GM12878 (cell line): ENCODE measurements around the gene KRTAP12-4. TPM values are rescaled to one million over a fixed set of nuclear protein-coding genes. Genes with fewer than 3 reads are reported as not detected.

ENCODE experiments used
- ATAC-seq: fragments of 200-7000 bp; cut with Tn5 transposase; 3 replicates; pipeline ENCODE4 v1.9.1; 2020; ENCODE audit warnings: mild to moderate bottlenecking, moderate library complexity
- BruUV-seq: library from RNA; stranded (reverse); fragments of 400-500 nt; replicated peaks from 2 replicates; lab custom pipeline; 2021; lab: Mats Ljungman, UMichigan
- CTCF ChIA-PET: fragments of 300-600 bp; sonication (Branson Sonifier 250); formaldehyde crosslinking; extraction: SDS; loops from one replicate; lab custom pipeline; 2021; ENCODE audit warnings: inconsistent platforms; lab: Yijun Ruan, JAX
- POLR2A ChIA-PET: fragments of 350-600 bp; formaldehyde crosslinking; extraction: SDS; loops from one replicate; lab custom pipeline; 2021; ENCODE audit warnings: inconsistent platforms; lab: Charles Lee
- RAD21 ChIA-PET: fragments of 300-600 bp; sonication (Branson Sonifier 250); formaldehyde crosslinking; loops from one replicate; lab custom pipeline; 2023; ENCODE audit warnings: antibody characterized with exemption; ENCODE audit not compliant: unreplicated experiment; lab: Charles Lee
- SMC1A ChIA-PET: fragments of 300-600 bp; sonication (Branson Sonifier 250); formaldehyde crosslinking; loops from one replicate; lab custom pipeline; 2023; ENCODE audit not compliant: unreplicated experiment, uncharacterized antibody; lab: Charles Lee
- DNase-seq: peaks from one replicate; pipeline ENCODE4 v3.0.0-alpha.2; 2011; ENCODE audit warnings: low read depth, low spot score
- FAIRE-seq: peaks from 3 replicates; lab custom pipeline; 2011; peaks lifted over from hg19 to GRCh38; lab: Jason Lieb, UNC
- H2AFZ ChIP-seq: 2 replicates; pipeline ENCODE4 v1.6.0; 2011; ENCODE audit warnings: low read depth, low read length, control low read depth; ENCODE audit not compliant: control insufficient read depth
- H3K27ac ChIP-seq: 2 replicates; pipeline ENCODE4 v1.5.1; 2011; ENCODE audit warnings: control low read depth; ENCODE audit not compliant: control insufficient read depth, insufficient read depth
- H3K27me3 ChIP-seq, 2 experiments: replicated peaks in 1 of 2; 2 replicates each; pipeline versions ENCODE4 v1.6.0 to v1.6.1; 2011; ENCODE audit warnings: low read length in 1 of 2; ENCODE audit not compliant: control insufficient read depth in 2 of 2, insufficient read depth in 2 of 2
- H3K36me3 ChIP-seq, 2 experiments: 2 replicates each; pipeline ENCODE4 v1.5.1; 2011; ENCODE audit warnings: low read length in 1 of 2; ENCODE audit not compliant: control insufficient read depth in 2 of 2, insufficient read depth in 2 of 2
- H3K4me1 ChIP-seq: 2 replicates; pipeline ENCODE4 v1.6.1; 2011; ENCODE audit warnings: mild to moderate bottlenecking, low read length, moderate library complexity, mixed read lengths; ENCODE audit not compliant: control insufficient read depth, insufficient read depth
- H3K4me2 ChIP-seq: 2 replicates; pipeline ENCODE4 v1.6.0; 2011; ENCODE audit warnings: control low read depth; ENCODE audit not compliant: control insufficient read depth, insufficient read depth
- H3K4me3 ChIP-seq: fragments of 200-600 bp; sonication (generic); 2 replicates; pipeline ENCODE4 v1.5.1; 2016
- H3K79me2 ChIP-seq: 2 replicates; pipeline ENCODE4 v1.6.0; 2011; ENCODE audit warnings: low read length; ENCODE audit not compliant: control insufficient read depth, insufficient read depth
- H3K9ac ChIP-seq: 2 replicates; pipeline ENCODE4 v1.8.0; 2011; ENCODE audit warnings: low read length, control low read depth, mixed read lengths; ENCODE audit not compliant: control insufficient read depth, insufficient read depth
- H3K9me3 ChIP-seq: replicated peaks from 3 replicates; pipeline ENCODE4 v1.5.1; 2011; ENCODE audit warnings: mild to moderate bottlenecking, low read length; ENCODE audit not compliant: control insufficient read depth, insufficient read depth
- H4K20me1 ChIP-seq: 2 replicates; pipeline ENCODE4 v1.6.0; 2011; ENCODE audit not compliant: control insufficient read depth, insufficient read depth
- BCLAF1 ChIP-seq: fragments of 450-650 bp; IDR thresholded peaks from 2 replicates; pipeline ENCODE4 v1.6.1; 2017; ENCODE audit warnings: antibody characterized with exemption, mild to moderate bottlenecking, moderate library complexity
- CEBPB ChIP-seq, 2 experiments: fragments of 150-350 bp in 1 of 2; IDR thresholded peaks; 2 replicates each; pipeline ENCODE4 v1.6.1; 2012 to 2014; ENCODE audit warnings: low read depth in 2 of 2, low read length in 2 of 2, borderline replicate concordance in 1 of 2, inconsistent platforms in 1 of 2
- IRF3 ChIP-seq: fragments of 450-650 bp; IDR thresholded peaks from 2 replicates; pipeline ENCODE4 v1.6.1; 2014; ENCODE audit warnings: mild to moderate bottlenecking
- POLR2AphosphoS5 ChIP-seq: IDR thresholded peaks from 2 replicates; pipeline ENCODE4 v1.6.1; 2011; ENCODE audit warnings: mild to moderate bottlenecking, low read length, inconsistent platforms
- RBBP5 ChIP-seq: fragments of 200-600 bp; sonication (generic); conservative IDR thresholded peaks from 2 replicates; pipeline ENCODE4 v1.6.1; 2016
- ZNF217 ChIP-seq: fragments of 450-650 bp; IDR thresholded peaks from 2 replicates; pipeline ENCODE4 v1.6.1; 2017; ENCODE audit warnings: antibody characterized with exemption, mild to moderate bottlenecking
- WGBS: methylation state at CpG from one replicate; pipeline ENCODE4 v1.1.6; 2016; ENCODE audit warnings: low lambda C conversion rate; ENCODE audit not compliant: insufficient replicate concordance, insufficient coverage; ENCODE audit errors: missing lambda C conversion rate; 5-methylcytosine and 5-hydroxymethylcytosine counted together
- in situ Hi-C: fragments of 300-500 bp; cut with MboI; formaldehyde crosslinking; loops from 9 replicates; pipeline ENCODE4 v1.14.3; 2018; ENCODE audit warnings: mixed read lengths
- intact Hi-C: fragments of 100-400 bp; cut with micrococcal nuclease; formaldehyde crosslinking; loops from one replicate; pipeline ENCODE4 v1.14.2; 2022; ENCODE audit not compliant: unreplicated experiment
- polyA plus RNA-seq, 11 experiments: library from polyadenylated mRNA; depleted of rRNA in 4 of 11; unstranded in 6 of 11; stranded (reverse) in 5 of 11; fragments of >200 nt; fragmentation: Nextera tagmentation in 4 of 11; fragmentation: Illumina TruSeq in 1 of 11; extraction: Ambion mirVana in 4 of 11; extraction: Trizol in 1 of 11; gene quantifications; 1 replicate in 1 of 11; 2 replicates in 10 of 11; pipeline versions ENCODE4 v1.2.1 to v1.2.3, GENCODE V29; 2011 to 2016; ENCODE audit warnings: inconsistent platforms in 2 of 11, missing spikeins in 2 of 11, low read depth in 1 of 11
- total RNA-seq, 4 experiments: library from RNA; depleted of rRNA in 3 of 4; stranded (reverse); fragments of >200 nt in 3 of 4; fragmentation: Illumina TruSeq in 1 of 4; extraction: Trizol in 1 of 4; gene quantifications; 2 replicates each; pipeline versions ENCODE4 v1.2.1 to v1.2.3, GENCODE V29; 2013 to 2021

The KRTAP12-4 gene
- total and polyA plus RNA-seq, 10 of the 15 experiments (the other 5 are each of a cell fraction or from before 2014, with no cell fraction given), result not detected

- H3K79me2 ChIP-seq, result no peaks in the 10 kb centered on the region
- WGBS, result 26% methylated on average over 3 of the region's 3 CpGs
- H3K9me3 ChIP-seq, result peaks cover 1% of the 10 kb centered on the region; the same call in 1 of the 3 replicates
- H3K36me3 ChIP-seq, result no peaks in the 10 kb centered on the region
- TF ChIP-seq POLR2AphosphoS5 (no peak), BCLAF1 (no peak), IRF3 (no peak), CEBPB (IDR thresholded peaks at IDR 0.05; ENCODE audit: borderline replicate concordance in 1 of 2, low read depth in 2 of 2, low read length in 2 of 2) (no peak), RBBP5 (no peak), ZNF217 (no peak)
- TF ChIP-seq, all 136 proteins: peak for 0
- ChIA-PET RAD21 (interaction anchor here (0.9 to 1.3 kb wide), 2 partner anchors 55 to 124 kb away, joined by 3 read pairs; no protein-coding TSS in a partner anchor), CTCF (interaction anchor here (0.9 to 1.1 kb wide), 2 partner anchors 108 to 175 kb away, joined by 3 read pairs; no protein-coding TSS in a partner anchor), SMC1A (interaction anchor here (1.1 to 1.3 kb wide), 2 partner anchors 10 to 57 kb away, joined by 3 read pairs; no protein-coding TSS in a partner anchor), POLR2A (interaction anchor here (0.6 kb wide), 1 partner anchor 226 kb away, joined by 5 read pairs; no protein-coding TSS in a partner anchor)
- H3K4me3 ChIP-seq, result no peak overlapping the region
- intact Hi-C loops (no loop called here), in situ Hi-C loops (no loop called here)
- H3K27me3 ChIP-seq, result no peaks in the 10 kb centered on the region
- H3K4me1 ChIP-seq, result no peaks in the 10 kb centered on the region
- H3K4me2 ChIP-seq, result no peak overlapping the region
- no peak overlapping the region for H2AFZ ChIP-seq
- DNase-seq (no peak), FAIRE-seq (no peak), ATAC-seq (no peak)
- no TSS peak for BruUV-seq
- no peak overlapping the region for H3K27ac ChIP-seq
- H4K20me1 ChIP-seq, result no peaks in the 10 kb centered on the region
- no peak overlapping the region for H3K9ac ChIP-seq
Observed at GRCh38 chr21:44618909-44619308, 35.5 kb downstream of the KRTAP12-4 start.
